NCI-H748 treated with DMSO at 0.1 percent for 48 hours (cell line): ENCODE measurements around the gene CIT.
"Not testable (repeated sequence)": the region's sequence is repeated elsewhere in the genome, so short reads cannot be mapped to it uniquely, and the experiment has no call there.

ENCODE experiments used
- DNase-seq: peaks from one replicate; lab custom pipeline; 2025; lab: John Stamatoyannopoulos, UW

The CIT gene

GRCh38 chr12:119674560-119674959 lies 202.6 kb downstream of the CIT start:
- DNase-seq: no peak

- no peak for DNase-seq
These were observed 203.5 kb downstream of the CIT start for GRCh38 chr12:119673634-119674033.

GRCh38 chr12:119672194-119672593 lies 204.9 kb downstream of the CIT start:
- DNase-seq: no peak

- DNase-seq: no peak
These were observed 206.1 kb downstream of the CIT start for GRCh38 chr12:119671070-119671469.

- DNase-seq: no peak
These were observed 207.2 kb downstream of the CIT start for GRCh38 chr12:119669744-119670472.

GRCh38 chr12:119668324-119668841 lies 208.7 kb downstream of the CIT start:
- DNase-seq: no peak

- DNase-seq: peak; percentile 94
These were observed 209.4 kb downstream of the CIT start, which contains the start of gene PRKAB1 for GRCh38 chr12:119667577-119668323. Gene PRKAB1, plus strand, starts transcription at chr12:119668133. Its CDS starts 112 bp downstream, at chr12:119668245.

- DNase-seq: no peak
These were observed 210.1 kb downstream of the CIT start for GRCh38 chr12:119666900-119667576.

GRCh38 chr12:119666226-119666795 lies 210.8 kb downstream of the CIT start:
- DNase-seq: no peak

GRCh38 chr12:119665164-119665929 lies 211.8 kb downstream of the CIT start:
- DNase-seq: no peak

GRCh38 chr12:119664642-119665041 lies 212.5 kb downstream of the CIT start:
- no peak for DNase-seq

- DNase-seq: no peak
These were observed 215.2 kb downstream of the CIT start for GRCh38 chr12:119661882-119662281.

GRCh38 chr12:119660076-119660475 lies 217.0 kb downstream of the CIT start:
- DNase-seq: no peak

GRCh38 chr12:119659289-119659897 lies 217.7 kb downstream of the CIT start:
- DNase-seq: peak; percentile 56

GRCh38 chr12:119658166-119658565 lies 219.0 kb downstream of the CIT start:
- not testable (repeated sequence) for DNase-seq

- DNase-seq: not testable (repeated sequence)
These were observed 220.1 kb downstream of the CIT start for GRCh38 chr12:119657001-119657400.

- DNase-seq: no peak
These were observed 224.5 kb downstream of the CIT start for GRCh38 chr12:119652665-119653064.

- DNase-seq: peak; percentile 34
These were observed 227.8 kb downstream of the CIT start for GRCh38 chr12:119649202-119649808.

- no peak for DNase-seq
These were observed 231.5 kb downstream of the CIT start for GRCh38 chr12:119645535-119646059.

- no peak for DNase-seq
These were observed 232.2 kb downstream of the CIT start for GRCh38 chr12:119644930-119645329.
